B cell (primary cell): ENCODE data around the gene SLC39A11. TPM values are rescaled to one million over a fixed set of nuclear protein-coding genes. Genes with fewer than 3 reads are reported as not detected.

Experiments used
- ATAC-seq: fragments of 200-7000 bp; cut with Tn5 transposase; one replicate; pipeline ENCODE4 v1.10.0; 2021; ENCODE audit warnings: low read depth, mild to moderate bottlenecking, moderate number of reproducible peaks, moderate library complexity
- CTCF ChIA-PET: fragments of 350-600 bp; sonication (Branson Sonifier 250); formaldehyde crosslinking; loops from one replicate; lab custom pipeline; 2021; ENCODE audit warnings: antibody characterized with exemption, inconsistent platforms; lab: Charles Lee
- POLR2A ChIA-PET: fragments of 350-600 bp; sonication (Branson Sonifier 250); formaldehyde crosslinking; loops from one replicate; lab custom pipeline; 2021; ENCODE audit warnings: antibody characterized with exemption; lab: Charles Lee
- DNase-seq: peaks from one replicate; pipeline ENCODE4 v3.0.0; 2013
- H2AFZ ChIP-seq: 2 replicates; pipeline ENCODE4 v1.6.1; 2012; ENCODE audit warnings: mild to moderate bottlenecking, low read depth, low read length; ENCODE audit not compliant: insufficient read depth, poor library complexity, severe bottlenecking
- H3K27ac ChIP-seq, 2 donors: 1 replicate in 1 of 2; 2 replicates in 1 of 2; pipeline ENCODE4 v1.5.1; 2012 to 2013; ENCODE audit warnings: low read length in 2 of 2, mild to moderate bottlenecking in 2 of 2, moderate library complexity in 1 of 2
- H3K27me3 ChIP-seq, 4 experiments: fragments of 200-600 bp in 1 of 4; sonication (generic) in 1 of 4; replicated peaks in 1 of 4; 1 replicate in 2 of 4; 2 replicates in 2 of 4; pipeline versions ENCODE4 v1.6.1 to v1.7.0; 2013 to 2016; ENCODE audit warnings: low read length in 3 of 4, mild to moderate bottlenecking in 2 of 4, mixed read lengths in 1 of 4, moderate library complexity in 1 of 4; ENCODE audit not compliant: insufficient read depth in 4 of 4, control insufficient read depth in 3 of 4; ENCODE audit errors: control extremely low read depth in 1 of 4
- H3K36me3 ChIP-seq, 2 experiments: replicated peaks in 1 of 2; 1 replicate in 1 of 2; 2 replicates in 1 of 2; pipeline versions ENCODE4 v1.6.1 to v1.7.1; 2013; ENCODE audit warnings: low read length in 1 of 2; ENCODE audit not compliant: insufficient read depth in 2 of 2, control insufficient read depth in 1 of 2; ENCODE audit errors: control extremely low read depth in 1 of 2, extremely low read depth in 1 of 2
- H3K4me1 ChIP-seq, 2 donors: fragments of 200-600 bp in 1 of 2; sonication (generic) in 1 of 2; 1 replicate in 1 of 2; 2 replicates in 1 of 2; pipeline versions ENCODE4 v1.5.1 to v1.6.1; 2013 to 2017; ENCODE audit warnings: low read length in 2 of 2; ENCODE audit not compliant: control insufficient read depth in 2 of 2, insufficient read depth in 2 of 2
- H3K4me2 ChIP-seq: replicated peaks from 2 replicates; pipeline ENCODE3; 2012; ENCODE audit warnings: mild to moderate bottlenecking, low read depth, low read length; ENCODE audit not compliant: poor library complexity, severe bottlenecking
- H3K4me3 ChIP-seq, 5 experiments: fragments of 200-600 bp in 1 of 5; sonication (generic) in 1 of 5; 1 replicate in 3 of 5; 2 replicates in 2 of 5; pipeline versions ENCODE4 v1.5.1 to v1.7.0; 2011 to 2016; ENCODE audit warnings: low read length in 4 of 5, mild to moderate bottlenecking in 4 of 5, low read depth in 2 of 5, control low read depth in 1 of 5, moderate library complexity in 1 of 5; ENCODE audit not compliant: insufficient read depth in 1 of 5; ENCODE audit errors: control extremely low read depth in 1 of 5, extremely low read depth in 1 of 5
- H3K79me2 ChIP-seq: fragments of 200-600 bp; sonication (generic); one replicate; pipeline ENCODE4 v1.6.0; 2016; ENCODE audit warnings: low read length; ENCODE audit not compliant: control insufficient read depth, insufficient read depth
- H3K9ac ChIP-seq: fragments of 200-600 bp; sonication (generic); 2 replicates; pipeline ENCODE4 v1.6.1; 2017; ENCODE audit warnings: mild to moderate bottlenecking, low read length, moderate library complexity
- H3K9me3 ChIP-seq, 3 donors: one replicate each; pipeline versions ENCODE4 v1.6.1 to v1.7.1; 2013; ENCODE audit warnings: low read length in 2 of 3; ENCODE audit not compliant: control insufficient read depth in 2 of 3, insufficient read depth in 1 of 3; ENCODE audit errors: control extremely low read depth in 1 of 3
- H4K20me1 ChIP-seq: 2 replicates; pipeline ENCODE4 v1.6.0; 2012; ENCODE audit warnings: mild to moderate bottlenecking, low read length; ENCODE audit not compliant: insufficient read depth, control insufficient read depth, poor library complexity, severe bottlenecking
- H3K27ac Mint-ChIP-seq: one replicate; pipeline ENCODE4 v1.8.0; 2021; ENCODE audit warnings: mixed read lengths
- H3K27me3 Mint-ChIP-seq: one replicate; pipeline ENCODE4 v1.8.0; 2021; ENCODE audit warnings: mixed read lengths
- H3K4me1 Mint-ChIP-seq: one replicate; pipeline ENCODE4 v1.8.0; 2021; ENCODE audit warnings: mixed read lengths
- H3K4me3 Mint-ChIP-seq: one replicate; pipeline ENCODE4 v1.8.0; 2021; ENCODE audit warnings: mixed read lengths
- H3K9me3 Mint-ChIP-seq: one replicate; pipeline ENCODE4 v1.8.0; 2022; ENCODE audit warnings: mixed read lengths; ENCODE audit not compliant: insufficient read depth
- CTCF ChIP-seq: fragments of 200-600 bp; IDR thresholded peaks from one replicate; pipeline ENCODE4 v1.8.0; 2022; ENCODE audit warnings: antibody characterized with exemption, mild to moderate bottlenecking
- EZH2 ChIP-seq: IDR thresholded peaks from 2 replicates; pipeline ENCODE4 v1.6.1; 2012; ENCODE audit warnings: borderline replicate concordance, low read depth, mild to moderate bottlenecking, moderate library complexity, low read length; ENCODE audit not compliant: insufficient read depth, poor library complexity, severe bottlenecking
- WGBS: methylation state at CpG from one replicate; pipeline ENCODE4 v1.1.5; 2013; ENCODE audit warnings: missing lambda C conversion rate; ENCODE audit not compliant: insufficient coverage; 5-methylcytosine and 5-hydroxymethylcytosine counted together
- intact Hi-C: fragments of 100-400 bp; cut with micrococcal nuclease; formaldehyde crosslinking; loops from one replicate; pipeline ENCODE4 v1.10.0; 2022
- polyA plus RNA-seq: library from polyadenylated mRNA; depleted of rRNA; stranded (reverse); fragments of >200 nt; gene quantifications from 2 replicates; pipeline ENCODE4 v1.2.3, GENCODE V29; 2012
- total RNA-seq, 2 donors: library from RNA; stranded (reverse); fragments of 120-200 nt in 1 of 2; gene quantifications; 1 replicate in 1 of 2; 2 replicates in 1 of 2; pipeline versions ENCODE4 v1.2.3 to v1.2.4, GENCODE V29; 2013 to 2022

Gene SLC39A11
- total and polyA plus RNA-seq, 2 donors (not counting 1 experiment from before 2014, with no cell fraction given): 6.9 to 39.6 TPM

GRCh38 chr17:72677714-72678390, 414.6 kb downstream of the SLC39A11 start:
- Histone ChIP-seq H3K27ac (no peak overlapping the region), H3K9me3 (peaks cover 0 to 9% (median 0%) of the 10 kb centered on the region in 3 donors), H3K27me3 (no peaks in the 10 kb centered on the region), H3K9ac (no peak overlapping the region), H3K4me2 (no peak overlapping the region), H3K4me1 (no peaks in the 10 kb centered on the region), H3K36me3 (no peaks in the 10 kb centered on the region), H3K79me2 (no peaks in the 10 kb centered on the region), H2AFZ (no peak overlapping the region), H3K4me3 (no peak overlapping the region), H4K20me1 (no peaks in the 10 kb centered on the region)
- intact Hi-C loops: no loop called here
- H3K9me3 Mint-ChIP-seq: peaks cover 3% of the 10 kb centered on the region
- ATAC-seq (no peak), DNase-seq (no peak)
- no peak overlapping the region for H3K4me3 Mint-ChIP-seq
- H3K4me1 Mint-ChIP-seq: no peaks in the 10 kb centered on the region
- CTCF ChIA-PET: no interaction called here
- POLR2A ChIA-PET: no interaction called here
- H3K27me3 Mint-ChIP-seq: no peaks in the 10 kb centered on the region
- TF ChIP-seq CTCF (no peak), EZH2 (no peak)
- no peak overlapping the region for H3K27ac Mint-ChIP-seq
- 97% methylated on average over 6 of the region's 12 CpGs for WGBS

- TF ChIP-seq EZH2 (no peak), CTCF (no peak)
- Histone ChIP-seq H3K9ac (no peak overlapping the region), H3K27ac (no peak overlapping the region), H3K36me3 (no peaks in the 10 kb centered on the region), H3K27me3 (no peaks in the 10 kb centered on the region), H4K20me1 (no peaks in the 10 kb centered on the region), H2AFZ (no peak overlapping the region), H3K4me1 (no peaks in the 10 kb centered on the region), H3K4me2 (no peak overlapping the region), H3K79me2 (no peaks in the 10 kb centered on the region), H3K4me3 (no peak overlapping the region), H3K9me3 (peaks cover 0 to 9% (median 0%) of the 10 kb centered on the region in 3 donors)
- POLR2A ChIA-PET: no interaction called here
- Mint-ChIP-seq H3K27ac (no peak overlapping the region), H3K4me1 (no peaks in the 10 kb centered on the region), H3K4me3 (no peak overlapping the region), H3K27me3 (no peaks in the 10 kb centered on the region), H3K9me3 (peaks cover 3% of the 10 kb centered on the region)
- DNase-seq (no peak), ATAC-seq (no peak)
- WGBS: 95% methylated on average over 2 of the region's 2 CpGs
- intact Hi-C loops: no loop called here
- CTCF ChIA-PET: no interaction called here
Measured at GRCh38 chr17:72677108-72677507, 415.4 kb downstream of the SLC39A11 start.
